ENCODE data around the gene ING4. TPM values are rescaled to one million over a fixed set of nuclear protein-coding genes. Genes with fewer than 3 reads are reported as not detected.

Gene ING4
- total and polyA plus RNA-seq, 2 of the 13 experiments (the other 11 are each of a cell fraction or from before 2014, with no cell fraction given) = 14.4 to 32.4 TPM

DNA sequence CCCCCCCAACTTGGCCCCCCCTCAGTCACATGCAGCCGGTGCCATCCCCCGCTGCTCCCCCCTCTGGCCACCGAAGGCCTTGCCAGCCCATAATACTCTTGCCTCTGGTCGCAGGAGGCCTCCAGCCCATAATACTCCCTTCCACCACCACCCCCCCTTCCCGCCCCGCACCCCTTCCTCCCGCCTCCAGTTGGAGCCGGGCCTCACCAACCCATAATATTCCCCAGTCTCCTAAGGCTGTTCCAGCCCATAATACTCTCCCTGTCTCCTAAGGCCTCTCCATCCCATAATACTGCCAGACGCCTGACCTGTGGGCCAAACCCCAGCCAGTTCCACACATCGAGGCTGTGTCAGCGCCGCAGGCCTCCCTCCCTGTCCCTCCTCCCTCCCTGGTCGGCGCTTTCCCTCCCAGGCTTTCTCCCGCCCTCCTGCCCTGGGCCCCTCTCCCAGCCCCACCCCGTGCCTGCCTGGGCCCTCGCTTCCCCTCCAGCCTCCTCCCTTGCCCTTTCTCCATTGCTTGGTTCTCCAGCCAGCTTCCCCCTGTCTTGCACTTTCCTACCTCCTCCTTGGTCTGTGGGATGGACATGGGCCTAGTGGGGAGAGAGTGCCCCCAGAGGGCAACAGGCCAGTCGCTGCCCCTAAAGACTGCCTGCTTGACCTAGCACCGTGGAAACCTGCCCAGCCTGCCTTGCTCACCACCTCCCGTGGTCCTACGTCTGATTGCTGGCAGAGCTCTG, 49.0 kb downstream of the ING4 start (continued):
- TF ChIP-seq, protein P1, sequence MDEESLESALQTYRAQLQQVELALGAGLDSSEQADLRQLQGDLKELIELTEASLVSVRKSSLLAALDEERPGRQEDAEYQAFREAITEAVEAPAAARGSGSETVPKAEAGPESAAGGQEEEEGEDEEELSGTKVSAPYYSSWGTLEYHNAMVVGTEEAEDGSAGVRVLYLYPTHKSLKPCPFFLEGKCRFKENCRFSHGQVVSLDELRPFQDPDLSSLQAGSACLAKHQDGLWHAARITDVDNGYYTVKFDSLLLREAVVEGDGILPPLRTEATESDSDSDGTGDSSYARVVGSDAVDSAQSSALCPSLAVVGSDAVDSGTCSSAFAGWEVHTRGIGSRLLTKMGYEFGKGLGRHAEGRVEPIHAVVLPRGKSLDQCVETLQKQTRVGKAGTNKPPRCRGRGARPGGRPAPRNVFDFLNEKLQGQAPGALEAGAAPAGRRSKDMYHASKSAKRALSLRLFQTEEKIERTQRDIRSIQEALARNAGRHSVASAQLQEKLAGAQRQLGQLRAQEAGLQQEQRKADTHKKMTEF (CRISPR knock-in tag; IDR thresholded peaks at IDR 0.05) = peak; percentile 62; the same call in 1 of the 2 replicates
- TF ChIP-seq DBP (CRISPR knock-in tag; IDR thresholded peaks at IDR 0.05; ENCODE audit: not compliant biosample characterization) (no peak), ZNF121 (CRISPR knock-in tag; IDR thresholded peaks at IDR 0.05) (peak; percentile 65), THAP7 (CRISPR knock-in tag; IDR thresholded peaks at IDR 0.05) (no peak), PHF8 (CRISPR knock-in tag; IDR thresholded peaks at IDR 0.05) (peak; percentile 62), DPF2 (CRISPR knock-in tag; IDR thresholded peaks at IDR 0.05; ENCODE audit: borderline replicate concordance, low read depth) (no peak; the same call in 1 of the 2 replicates), ZNF501 (CRISPR knock-in tag; IDR thresholded peaks at IDR 0.05) (peak; percentile 75; the same call in 1 of the 2 replicates), HOMEZ (CRISPR knock-in tag; IDR thresholded peaks at IDR 0.05; ENCODE audit: low read depth) (no peak), HMGXB3 (CRISPR knock-in tag; IDR thresholded peaks at IDR 0.05; ENCODE audit: borderline replicate concordance) (0 out of 2 replicates have a peak, but pooled peaks have one; percentile 53), PRMT3 (CRISPR knock-in tag; IDR thresholded peaks at IDR 0.05; ENCODE audit: borderline replicate concordance, low read depth) (no peak), TBX2 (CRISPR knock-in tag; IDR thresholded peaks at IDR 0.05; ENCODE audit: borderline replicate concordance) (peak; percentile 36; the same call in 1 of the 2 replicates), ZEB1 (IDR thresholded peaks at IDR 0.05; ENCODE audit: insufficient replicate concordance, low read depth) (no peak)
- TF ChIP-seq, protein P2, sequence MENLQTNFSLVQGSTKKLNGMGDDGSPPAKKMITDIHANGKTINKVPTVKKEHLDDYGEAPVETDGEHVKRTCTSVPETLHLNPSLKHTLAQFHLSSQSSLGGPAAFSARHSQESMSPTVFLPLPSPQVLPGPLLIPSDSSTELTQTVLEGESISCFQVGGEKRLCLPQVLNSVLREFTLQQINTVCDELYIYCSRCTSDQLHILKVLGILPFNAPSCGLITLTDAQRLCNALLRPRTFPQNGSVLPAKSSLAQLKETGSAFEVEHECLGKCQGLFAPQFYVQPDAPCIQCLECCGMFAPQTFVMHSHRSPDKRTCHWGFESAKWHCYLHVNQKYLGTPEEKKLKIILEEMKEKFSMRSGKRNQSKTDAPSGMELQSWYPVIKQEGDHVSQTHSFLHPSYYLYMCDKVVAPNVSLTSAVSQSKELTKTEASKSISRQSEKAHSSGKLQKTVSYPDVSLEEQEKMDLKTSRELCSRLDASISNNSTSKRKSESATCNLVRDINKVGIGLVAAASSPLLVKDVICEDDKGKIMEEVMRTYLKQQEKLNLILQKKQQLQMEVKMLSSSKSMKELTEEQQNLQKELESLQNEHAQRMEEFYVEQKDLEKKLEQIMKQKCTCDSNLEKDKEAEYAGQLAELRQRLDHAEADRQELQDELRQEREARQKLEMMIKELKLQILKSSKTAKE (CRISPR knock-in tag; IDR thresholded peaks at IDR 0.05; ENCODE audit: borderline replicate concordance) = peak; percentile 67; the same call in 1 of the 2 replicates
- TF ChIP-seq, protein P3, sequence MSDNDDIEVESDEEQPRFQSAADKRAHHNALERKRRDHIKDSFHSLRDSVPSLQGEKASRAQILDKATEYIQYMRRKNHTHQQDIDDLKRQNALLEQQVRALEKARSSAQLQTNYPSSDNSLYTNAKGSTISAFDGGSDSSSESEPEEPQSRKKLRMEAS (IDR thresholded peaks at IDR 0.05) = peak; percentile 60
- TF ChIP-seq, protein P4, sequence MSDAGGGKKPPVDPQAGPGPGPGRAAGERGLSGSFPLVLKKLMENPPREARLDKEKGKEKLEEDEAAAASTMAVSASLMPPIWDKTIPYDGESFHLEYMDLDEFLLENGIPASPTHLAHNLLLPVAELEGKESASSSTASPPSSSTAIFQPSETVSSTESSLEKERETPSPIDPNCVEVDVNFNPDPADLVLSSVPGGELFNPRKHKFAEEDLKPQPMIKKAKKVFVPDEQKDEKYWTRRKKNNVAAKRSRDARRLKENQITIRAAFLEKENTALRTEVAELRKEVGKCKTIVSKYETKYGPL (CRISPR knock-in tag; IDR thresholded peaks at IDR 0.05) = no peak
